Measurements from ENCODE around the gene DTNA.

- TF ChIP-seq CTCF (IDR thresholded peaks at IDR 0.05; ENCODE audit: low read length): no peak
- TF ChIP-seq EZH2 (optimal IDR thresholded peaks at IDR 0.05; ENCODE audit: low read depth, low read length): no peak
These were observed 89.2 kb downstream of the DTNA start for GRCh38 chr18:34799291-34799690.

Measured in MM.1S (cell line).